ENCODE measurements around the gene IRF8.
A peak's percentile ranks its signal among the peaks of the same experiment; 100 is the strongest.

The IRF8 gene

GRCh38 chr16:85944572-85945423, 45.8 kb downstream of the IRF8 start:
- no peak for TF ChIP-seq CTCF (IDR thresholded peaks at IDR 0.05; ENCODE audit: borderline replicate concordance, insufficient read depth, low read depth, low read length)
- H3K4me3 ChIP-seq (ENCODE audit: low read depth, low read length): peak overlapping the region; percentile 48

GRCh38 chr16:85945424-85945751, 46.4 kb downstream of the IRF8 start:
- peak overlapping the region; percentile 48 for H3K4me3 ChIP-seq (ENCODE audit: low read depth, low read length)
- no peak for TF ChIP-seq CTCF (IDR thresholded peaks at IDR 0.05; ENCODE audit: borderline replicate concordance, insufficient read depth, low read depth, low read length)

- no peak for TF ChIP-seq CTCF (IDR thresholded peaks at IDR 0.05; ENCODE audit: borderline replicate concordance, insufficient read depth, low read depth, low read length)
- H3K4me3 ChIP-seq (ENCODE audit: low read depth, low read length): peak overlapping the region; percentile 48
These were observed 47.7 kb downstream of the IRF8 start for GRCh38 chr16:85946541-85947124.

GRCh38 chr16:85947230-85948137, 48.5 kb downstream of the IRF8 start:
- peak overlapping the region; percentile 56 for H3K4me3 ChIP-seq (ENCODE audit: low read depth, low read length)
- no peak for TF ChIP-seq CTCF (IDR thresholded peaks at IDR 0.05; ENCODE audit: borderline replicate concordance, insufficient read depth, low read depth, low read length)

- TF ChIP-seq CTCF (IDR thresholded peaks at IDR 0.05; ENCODE audit: borderline replicate concordance, insufficient read depth, low read depth, low read length): no peak
- peak overlapping the region; percentile 56 for H3K4me3 ChIP-seq (ENCODE audit: low read depth, low read length)
These were observed 49.2 kb downstream of the IRF8 start for GRCh38 chr16:85948138-85948509.

- peak overlapping the region; percentile 56 for H3K4me3 ChIP-seq (ENCODE audit: low read depth, low read length)
- TF ChIP-seq CTCF (IDR thresholded peaks at IDR 0.05; ENCODE audit: borderline replicate concordance, insufficient read depth, low read depth, low read length): no peak
These were observed 49.8 kb downstream of the IRF8 start for GRCh38 chr16:85948616-85949265.

Measured in GM12875 (cell line).